HepG2 (cell line): ENCODE measurements around the gene INTS15. TPM values are rescaled to one million over a fixed set of nuclear protein-coding genes. Genes with fewer than 3 reads are reported as not detected.

Experiments used
- ATM ChIP-seq: fragments of 450-650 bp; IDR thresholded peaks from 2 replicates; pipeline ENCODE4 v1.7.1; 2017; ENCODE audit warnings: mild to moderate bottlenecking, borderline replicate concordance
- FOXA3 ChIP-seq: IDR thresholded peaks from 2 replicates; pipeline ENCODE4 v1.6.1; 2016; ENCODE audit warnings: missing genetic modification reagents, missing compliant biosample characterization
- FOXC1 ChIP-seq: sonication (generic); formaldehyde crosslinking; IDR thresholded peaks from 2 replicates; pipeline ENCODE4 v1.8.0; 2022; ENCODE audit warnings: mild to moderate bottlenecking, missing genetic modification reagents, borderline replicate concordance
- HES4 ChIP-seq: sonication (generic); formaldehyde crosslinking; IDR thresholded peaks from 2 replicates; pipeline ENCODE4 v1.9.0; 2021; ENCODE audit warnings: mild to moderate bottlenecking, missing genetic modification reagents, borderline replicate concordance
- IKZF4 ChIP-seq: sonication (generic); formaldehyde crosslinking; IDR thresholded peaks from 2 replicates; pipeline ENCODE4 v1.5.1; 2020; ENCODE audit warnings: borderline replicate concordance, mild to moderate bottlenecking, low read depth, missing genetic modification reagents; ENCODE audit errors: not compliant biosample characterization
- IRX3 ChIP-seq: sonication (generic); formaldehyde crosslinking; IDR thresholded peaks from 2 replicates; pipeline ENCODE4 v1.8.1; 2023; ENCODE audit warnings: mild to moderate bottlenecking, low read depth, missing genetic modification reagents, borderline replicate concordance
- PHF5A ChIP-seq: IDR thresholded peaks from one replicate; pipeline ENCODE4 v1.6.1; 2018; ENCODE audit warnings: low read depth, missing genetic modification reagents; ENCODE audit not compliant: unreplicated experiment
- RCOR2 ChIP-seq: IDR thresholded peaks from 2 replicates; pipeline ENCODE4 v1.6.1; 2016; ENCODE audit warnings: missing biosample characterization, missing genetic modification reagents
- RXRA ChIP-seq: sonication (generic); formaldehyde crosslinking; IDR thresholded peaks from 2 replicates; pipeline ENCODE4 v1.5.1; 2020; ENCODE audit warnings: missing genetic modification reagents
- SETDB1 ChIP-seq: sonication (generic); formaldehyde crosslinking; IDR thresholded peaks from 2 replicates; pipeline ENCODE4 v1.5.1; 2020; ENCODE audit warnings: missing genetic modification reagents, mild to moderate bottlenecking, borderline replicate concordance
- STAG1 ChIP-seq: sonication (generic); formaldehyde crosslinking; IDR thresholded peaks from 2 replicates; pipeline ENCODE4 v1.4.0; 2020; ENCODE audit warnings: missing genetic modification reagents
- ZBTB42 ChIP-seq: sonication (generic); formaldehyde crosslinking; IDR thresholded peaks from 2 replicates; pipeline ENCODE4 v1.5.0; 2020; ENCODE audit warnings: mild to moderate bottlenecking, missing genetic modification reagents
- ZNF343 ChIP-seq: sonication (generic); formaldehyde crosslinking; IDR thresholded peaks from 2 replicates; pipeline ENCODE4 v1.4.0; 2020; ENCODE audit warnings: mild to moderate bottlenecking, missing genetic modification reagents
- ZNF546 ChIP-seq: sonication (generic); formaldehyde crosslinking; conservative IDR thresholded peaks from 2 replicates; pipeline ENCODE4 v1.8.1; 2023; ENCODE audit warnings: mild to moderate bottlenecking, missing genetic modification reagents
- ZNF589 ChIP-seq: sonication (generic); formaldehyde crosslinking; conservative IDR thresholded peaks from 2 replicates; pipeline ENCODE4 v1.8.0; 2022; ENCODE audit warnings: mild to moderate bottlenecking, moderate library complexity, missing genetic modification reagents
- ZNF644 ChIP-seq: IDR thresholded peaks from 2 replicates; pipeline ENCODE4 v1.6.1; 2016; ENCODE audit warnings: low read depth
- ZNF660 ChIP-seq: sonication (generic); formaldehyde crosslinking; IDR thresholded peaks from 2 replicates; pipeline ENCODE4 v1.5.1; 2020; ENCODE audit warnings: mild to moderate bottlenecking, low read depth, missing genetic modification reagents, borderline replicate concordance
- ZNF768 ChIP-seq: sonication (generic); formaldehyde crosslinking; IDR thresholded peaks from 2 replicates; pipeline ENCODE4 v1.4.0; 2020; ENCODE audit warnings: missing genetic modification reagents
- ZNF788 ChIP-seq: sonication (generic); formaldehyde crosslinking; IDR thresholded peaks from 2 replicates; pipeline ENCODE4 v1.5.0; 2020; ENCODE audit warnings: mild to moderate bottlenecking, missing genetic modification reagents, borderline replicate concordance
- ZSCAN25 ChIP-seq: sonication (generic); formaldehyde crosslinking; IDR thresholded peaks from 2 replicates; pipeline ENCODE4 v1.8.0; 2022; ENCODE audit warnings: mild to moderate bottlenecking, missing genetic modification reagents
- ZSCAN29 ChIP-seq: sonication (generic); formaldehyde crosslinking; conservative IDR thresholded peaks from 2 replicates; pipeline ENCODE4 v1.4.0; 2020; ENCODE audit warnings: mild to moderate bottlenecking, missing genetic modification reagents
- polyA plus RNA-seq, 8 experiments: library from polyadenylated mRNA; depleted of rRNA in 3 of 8; stranded (reverse) in 7 of 8; unstranded in 1 of 8; fragments of >200 nt; fragmentation: Illumina TruSeq in 4 of 8; extraction: Trizol in 4 of 8; gene quantifications; 2 replicates each; pipeline versions ENCODE4 v1.2.1 to v1.2.3, GENCODE V29; 2011 to 2016; ENCODE audit warnings: low read depth in 4 of 8, missing spikeins in 1 of 8, mixed read lengths in 1 of 8; ENCODE audit not compliant: insufficient read depth in 1 of 8
- total RNA-seq, 5 experiments: library from RNA; depleted of rRNA; stranded (reverse); fragments of >200 nt; fragmentation: Illumina TruSeq; extraction: Trizol; gene quantifications; 2 replicates each; pipeline ENCODE4 v1.2.3, GENCODE V29; 2016; ENCODE audit warnings: low read depth in 1 of 5
- TF ChIP-seq, protein P1 (sequence below): sonication (generic); formaldehyde crosslinking; IDR thresholded peaks from 2 replicates; pipeline ENCODE4 v1.4.0; 2020; ENCODE audit warnings: mild to moderate bottlenecking, missing genetic modification reagents
- TF ChIP-seq, protein P2 (sequence below): sonication (generic); formaldehyde crosslinking; IDR thresholded peaks from 2 replicates; pipeline ENCODE4 v1.4.0; 2020; ENCODE audit warnings: mild to moderate bottlenecking, missing genetic modification reagents
- TF ChIP-seq, protein P3 (sequence below), 2 experiments: sonication (generic) in 1 of 2; formaldehyde crosslinking in 1 of 2; IDR thresholded peaks; 2 replicates each; pipeline versions ENCODE4 v1.6.1 to v1.9.0; 2014 to 2022; ENCODE audit warnings: antibody characterized with exemption in 1 of 2, borderline replicate concordance in 1 of 2, inconsistent platforms in 1 of 2, low read depth in 1 of 2, missing genetic modification reagents in 1 of 2

The INTS15 gene
- total and polyA plus RNA-seq, 2 of the 13 experiments (the other 11 are each of a cell fraction or from before 2014, with no cell fraction given) = 16.3 to 25.7 TPM

DNA sequence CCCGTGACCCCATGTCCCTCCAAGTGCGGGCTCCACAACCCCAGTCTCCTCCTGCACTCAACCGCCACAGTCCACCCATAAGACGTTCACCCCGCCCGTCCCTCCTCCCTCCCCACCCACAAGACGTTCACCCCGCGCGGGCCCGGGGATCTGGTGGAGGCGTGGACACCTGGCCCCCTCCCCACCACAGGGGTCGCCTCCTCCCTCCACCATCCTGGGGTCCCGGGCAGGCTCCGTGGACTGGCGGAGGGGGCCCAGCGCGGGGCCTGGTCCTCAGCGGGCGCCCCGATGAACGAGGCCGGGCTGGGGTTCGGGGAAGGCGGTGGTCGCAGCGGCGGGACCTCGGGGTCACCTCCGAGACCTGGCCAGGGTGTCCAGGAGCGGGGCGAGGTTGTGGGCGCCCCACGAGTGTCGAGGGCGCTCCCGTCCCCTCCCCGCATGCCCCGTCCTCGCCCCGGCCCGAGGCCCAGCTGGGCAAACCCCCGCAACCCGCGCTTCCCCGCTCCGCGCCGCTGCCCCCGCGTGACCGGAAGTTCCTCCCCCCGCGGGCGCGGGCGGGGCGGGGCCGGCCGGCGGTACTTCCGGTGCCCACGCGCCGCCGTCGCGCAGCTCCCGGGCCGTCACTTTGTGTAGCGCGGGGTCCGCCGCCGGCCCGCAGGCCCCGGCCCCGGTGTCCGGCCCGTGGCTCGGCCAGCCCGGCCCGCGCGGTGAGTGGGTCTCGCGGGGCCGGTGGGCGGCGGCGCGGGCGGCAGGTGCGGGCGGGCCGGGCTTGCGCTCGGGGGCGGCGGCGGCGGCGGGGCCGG lies 47.1 kb downstream of the INTS15 start, which contains the start of gene ZNF316 (continued):
- TF ChIP-seq, protein P1, sequence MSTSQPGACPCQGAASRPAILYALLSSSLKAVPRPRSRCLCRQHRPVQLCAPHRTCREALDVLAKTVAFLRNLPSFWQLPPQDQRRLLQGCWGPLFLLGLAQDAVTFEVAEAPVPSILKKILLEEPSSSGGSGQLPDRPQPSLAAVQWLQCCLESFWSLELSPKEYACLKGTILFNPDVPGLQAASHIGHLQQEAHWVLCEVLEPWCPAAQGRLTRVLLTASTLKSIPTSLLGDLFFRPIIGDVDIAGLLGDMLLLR = no peak
- TF ChIP-seq STAG1 = no peak
- TF ChIP-seq ZNF660 (CRISPR knock-in tag) = no peak
- TF ChIP-seq, protein P2, sequence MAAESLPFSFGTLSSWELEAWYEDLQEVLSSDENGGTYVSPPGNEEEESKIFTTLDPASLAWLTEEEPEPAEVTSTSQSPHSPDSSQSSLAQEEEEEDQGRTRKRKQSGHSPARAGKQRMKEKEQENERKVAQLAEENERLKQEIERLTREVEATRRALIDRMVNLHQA (CRISPR knock-in tag) = no peak
- TF ChIP-seq ZNF644 = no peak
- no peak for TF ChIP-seq ZNF589
- peak; percentile 26; the same call in 1 of the 2 replicates for TF ChIP-seq ZNF788
- TF ChIP-seq SETDB1 (CRISPR knock-in tag) = no peak
- TF ChIP-seq ZSCAN29 (CRISPR knock-in tag) = no peak
- TF ChIP-seq ZNF546 (CRISPR knock-in tag) = no peak
- TF ChIP-seq, protein P3, sequence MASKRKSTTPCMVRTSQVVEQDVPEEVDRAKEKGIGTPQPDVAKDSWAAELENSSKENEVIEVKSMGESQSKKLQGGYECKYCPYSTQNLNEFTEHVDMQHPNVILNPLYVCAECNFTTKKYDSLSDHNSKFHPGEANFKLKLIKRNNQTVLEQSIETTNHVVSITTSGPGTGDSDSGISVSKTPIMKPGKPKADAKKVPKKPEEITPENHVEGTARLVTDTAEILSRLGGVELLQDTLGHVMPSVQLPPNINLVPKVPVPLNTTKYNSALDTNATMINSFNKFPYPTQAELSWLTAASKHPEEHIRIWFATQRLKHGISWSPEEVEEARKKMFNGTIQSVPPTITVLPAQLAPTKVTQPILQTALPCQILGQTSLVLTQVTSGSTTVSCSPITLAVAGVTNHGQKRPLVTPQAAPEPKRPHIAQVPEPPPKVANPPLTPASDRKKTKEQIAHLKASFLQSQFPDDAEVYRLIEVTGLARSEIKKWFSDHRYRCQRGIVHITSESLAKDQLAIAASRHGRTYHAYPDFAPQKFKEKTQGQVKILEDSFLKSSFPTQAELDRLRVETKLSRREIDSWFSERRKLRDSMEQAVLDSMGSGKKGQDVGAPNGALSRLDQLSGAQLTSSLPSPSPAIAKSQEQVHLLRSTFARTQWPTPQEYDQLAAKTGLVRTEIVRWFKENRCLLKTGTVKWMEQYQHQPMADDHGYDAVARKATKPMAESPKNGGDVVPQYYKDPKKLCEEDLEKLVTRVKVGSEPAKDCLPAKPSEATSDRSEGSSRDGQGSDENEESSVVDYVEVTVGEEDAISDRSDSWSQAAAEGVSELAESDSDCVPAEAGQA (IDR thresholded peaks at IDR 0.05; ENCODE audit: low read depth) = no peak
- TF ChIP-seq, protein P3 (CRISPR knock-in tag; IDR thresholded peaks at IDR 0.05; ENCODE audit: borderline replicate concordance) = no peak
- TF ChIP-seq ZSCAN25 = 0 out of 2 replicates have a peak, but pooled peaks have one; percentile 22
- no peak for TF ChIP-seq RCOR2
- TF ChIP-seq RXRA = peak; percentile 11; the same call in 1 of the 2 replicates
- TF ChIP-seq PHF5A = no peak
- no peak for TF ChIP-seq HES4 (CRISPR knock-in tag)
- TF ChIP-seq ZNF343 = no peak
- no peak for TF ChIP-seq IKZF4
- TF ChIP-seq FOXC1 (CRISPR knock-in tag) = no peak; the same call in 1 of the 2 replicates
- TF ChIP-seq ATM = no peak
- peak; percentile 28; the same call in 1 of the 2 replicates for TF ChIP-seq IRX3 (CRISPR knock-in tag)
- TF ChIP-seq ZNF768 (CRISPR knock-in tag) = no peak
- no peak for TF ChIP-seq ZBTB42 (CRISPR knock-in tag)
- no peak for TF ChIP-seq FOXA3 (CRISPR knock-in tag)
